ENCODE results near the gene SERTAD3.
"Not testable (repeated sequence)": the region's sequence is repeated elsewhere in the genome, so short reads cannot be mapped to it uniquely, and the experiment has no call there.

Gene SERTAD3

GRCh38 chr19:40486017-40486416, 41.9 kb upstream of the SERTAD3 start:
- H3K4me3 ChIP-seq (ENCODE audit: low read length), result no peak overlapping the region
- H3K9me2 ChIP-seq (replicated peaks; ENCODE audit: insufficient read depth, low read length), result no peaks in the 10 kb centered on the region
- no peaks in the 10 kb centered on the region for H3F3A ChIP-seq (ENCODE audit: insufficient read depth, low read length)
- no peak overlapping the region for H3K27ac ChIP-seq (ENCODE audit: low read length)
- DNase-seq, result no peak
- no peak overlapping the region for H2AFZ ChIP-seq (ENCODE audit: low read length)
- no peaks in the 10 kb centered on the region for H3K79me2 ChIP-seq (ENCODE audit: low read length)
- H4K20me1 ChIP-seq (ENCODE audit: insufficient read depth, low read length), result no peaks in the 10 kb centered on the region
- peaks cover 35% of the 10 kb centered on the region for H3K27me3 ChIP-seq (replicated peaks; ENCODE audit: insufficient read depth, low read length)
- H3K36me3 ChIP-seq (replicated peaks; ENCODE audit: insufficient read depth, low read length), result no peaks in the 10 kb centered on the region
- H3K4me1 ChIP-seq (ENCODE audit: low read length), result no peaks in the 10 kb centered on the region
- no peak overlapping the region for H3K9ac ChIP-seq (ENCODE audit: low read length)
- H3K4me2 ChIP-seq (ENCODE audit: low read depth, low read length), result no peak overlapping the region
- H3K9me3 ChIP-seq (replicated peaks; ENCODE audit: insufficient read depth, low read length), result no peaks in the 10 kb centered on the region
- TF ChIP-seq, protein P1, sequence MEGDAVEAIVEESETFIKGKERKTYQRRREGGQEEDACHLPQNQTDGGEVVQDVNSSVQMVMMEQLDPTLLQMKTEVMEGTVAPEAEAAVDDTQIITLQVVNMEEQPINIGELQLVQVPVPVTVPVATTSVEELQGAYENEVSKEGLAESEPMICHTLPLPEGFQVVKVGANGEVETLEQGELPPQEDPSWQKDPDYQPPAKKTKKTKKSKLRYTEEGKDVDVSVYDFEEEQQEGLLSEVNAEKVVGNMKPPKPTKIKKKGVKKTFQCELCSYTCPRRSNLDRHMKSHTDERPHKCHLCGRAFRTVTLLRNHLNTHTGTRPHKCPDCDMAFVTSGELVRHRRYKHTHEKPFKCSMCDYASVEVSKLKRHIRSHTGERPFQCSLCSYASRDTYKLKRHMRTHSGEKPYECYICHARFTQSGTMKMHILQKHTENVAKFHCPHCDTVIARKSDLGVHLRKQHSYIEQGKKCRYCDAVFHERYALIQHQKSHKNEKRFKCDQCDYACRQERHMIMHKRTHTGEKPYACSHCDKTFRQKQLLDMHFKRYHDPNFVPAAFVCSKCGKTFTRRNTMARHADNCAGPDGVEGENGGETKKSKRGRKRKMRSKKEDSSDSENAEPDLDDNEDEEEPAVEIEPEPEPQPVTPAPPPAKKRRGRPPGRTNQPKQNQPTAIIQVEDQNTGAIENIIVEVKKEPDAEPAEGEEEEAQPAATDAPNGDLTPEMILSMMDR (IDR thresholded peaks at IDR 0.05; ENCODE audit: low read length), result no peak
- TF ChIP-seq EZH2phosphoT487 (IDR thresholded peaks at IDR 0.05; ENCODE audit: low read length), result no peak

DNA sequence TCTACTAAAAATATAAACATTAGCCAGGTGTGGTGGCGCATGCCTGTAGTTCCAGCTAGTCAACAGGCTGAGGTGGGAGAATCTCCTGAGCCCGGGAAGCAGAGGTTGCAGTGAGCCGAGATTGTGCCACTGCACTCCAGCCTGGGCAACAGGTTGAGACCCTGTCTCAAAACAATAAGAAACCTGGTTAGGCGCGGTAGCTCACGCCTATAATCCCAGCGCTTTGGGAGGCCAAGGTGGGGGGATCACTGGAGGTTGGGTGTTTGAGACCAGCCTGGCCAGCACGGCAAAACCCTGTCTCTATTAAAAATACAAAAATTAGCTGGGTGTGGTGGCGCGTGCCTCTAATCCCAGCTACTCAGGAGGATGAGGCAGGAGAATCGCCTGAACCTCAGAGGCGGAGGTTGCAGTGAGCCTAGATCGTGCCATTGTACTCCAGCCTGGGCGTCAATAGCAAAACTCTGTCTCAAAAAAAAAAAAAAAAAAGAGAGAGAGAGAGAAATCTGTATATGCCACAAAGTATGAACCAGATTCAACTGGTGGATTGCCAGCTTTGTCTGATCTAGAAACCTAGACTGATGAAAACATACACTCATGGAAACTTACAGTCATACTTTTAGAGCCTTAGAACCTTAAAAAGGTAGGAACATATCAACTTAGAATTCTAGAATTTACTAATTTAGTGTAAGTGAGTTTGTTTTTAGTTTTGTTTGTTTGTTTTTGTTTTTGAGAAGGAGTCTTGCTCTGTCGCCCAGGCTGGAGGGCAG, 31.9 kb upstream of the SERTAD3 start:
- H3K9ac ChIP-seq (ENCODE audit: low read length); H3F3A ChIP-seq (ENCODE audit: insufficient read depth, low read length); H3K27me3 ChIP-seq (replicated peaks; ENCODE audit: insufficient read depth, low read length); H3K4me1 ChIP-seq (ENCODE audit: low read length); H3K27ac ChIP-seq (ENCODE audit: low read length); DNase-seq; H2AFZ ChIP-seq (ENCODE audit: low read length); H3K4me2 ChIP-seq (ENCODE audit: low read depth, low read length); H3K9me3 ChIP-seq (replicated peaks; ENCODE audit: insufficient read depth, low read length); H3K4me3 ChIP-seq (ENCODE audit: low read length); H4K20me1 ChIP-seq (ENCODE audit: insufficient read depth, low read length); H3K36me3 ChIP-seq (replicated peaks; ENCODE audit: insufficient read depth, low read length); H3K9me2 ChIP-seq (replicated peaks; ENCODE audit: insufficient read depth, low read length); H3K79me2 ChIP-seq (ENCODE audit: low read length): not testable (repeated sequence)

- TF ChIP-seq EZH2phosphoT487 (IDR thresholded peaks at IDR 0.05; ENCODE audit: low read length) (no peak), EZH2 (optimal IDR thresholded peaks at IDR 0.05; ENCODE audit: low read depth, low read length) (no peak)
- TF ChIP-seq, protein P1 (IDR thresholded peaks at IDR 0.05; ENCODE audit: low read length), result no peak
- Histone ChIP-seq H3K9me3 (replicated peaks; ENCODE audit: insufficient read depth, low read length) (no peaks in the 10 kb centered on the region), H3K27ac (ENCODE audit: low read length) (no peak overlapping the region)
Measured at GRCh38 chr19:40474737-40475136, 30.6 kb upstream of the SERTAD3 start.

GRCh38 chr19:40472516-40472915, 28.4 kb upstream of the SERTAD3 start:
- H4K20me1 ChIP-seq (ENCODE audit: insufficient read depth, low read length), result no peaks in the 10 kb centered on the region
- H3K36me3 ChIP-seq (replicated peaks; ENCODE audit: insufficient read depth, low read length), result no peaks in the 10 kb centered on the region
- DNase-seq, result no peak
- no peaks in the 10 kb centered on the region for H3K9me2 ChIP-seq (replicated peaks; ENCODE audit: insufficient read depth, low read length)
- no peak overlapping the region for H3K27ac ChIP-seq (ENCODE audit: low read length)
- no peaks in the 10 kb centered on the region for H3F3A ChIP-seq (ENCODE audit: insufficient read depth, low read length)
- H3K27me3 ChIP-seq (replicated peaks; ENCODE audit: insufficient read depth, low read length), result peaks cover 6% of the 10 kb centered on the region
- no peaks in the 10 kb centered on the region for H3K9me3 ChIP-seq (replicated peaks; ENCODE audit: insufficient read depth, low read length)
- H3K9ac ChIP-seq (ENCODE audit: low read length), result no peak overlapping the region
- no peaks in the 10 kb centered on the region for H3K79me2 ChIP-seq (ENCODE audit: low read length)
- H2AFZ ChIP-seq (ENCODE audit: low read length), result no peak overlapping the region
- TF ChIP-seq EZH2phosphoT487 (IDR thresholded peaks at IDR 0.05; ENCODE audit: low read length), result no peak
- TF ChIP-seq EZH2 (optimal IDR thresholded peaks at IDR 0.05; ENCODE audit: low read depth, low read length), result no peak
- TF ChIP-seq, protein P1 (IDR thresholded peaks at IDR 0.05; ENCODE audit: low read length), result no peak
- no peaks in the 10 kb centered on the region for H3K4me1 ChIP-seq (ENCODE audit: low read length)
- no peak overlapping the region for H3K4me3 ChIP-seq (ENCODE audit: low read length)
- H3K4me2 ChIP-seq (ENCODE audit: low read depth, low read length), result no peak overlapping the region

More at GRCh38 chr19:40474737-40475136, 30.6 kb upstream of the SERTAD3 start:
- Histone ChIP-seq H3K27me3 (replicated peaks; ENCODE audit: insufficient read depth, low read length) (0 out of 2 replicates have a peak, but pooled peaks cover 3% of the 10 kb centered on the region), H3K9ac (ENCODE audit: low read length) (no peak overlapping the region), H2AFZ (ENCODE audit: low read length) (no peak overlapping the region), H3K79me2 (ENCODE audit: low read length) (no peaks in the 10 kb centered on the region), H3K4me2 (ENCODE audit: low read depth, low read length) (no peak overlapping the region), H4K20me1 (ENCODE audit: insufficient read depth, low read length) (no peaks in the 10 kb centered on the region), H3K9me2 (replicated peaks; ENCODE audit: insufficient read depth, low read length) (no peaks in the 10 kb centered on the region), H3K4me3 (ENCODE audit: low read length) (no peak overlapping the region), H3K4me1 (ENCODE audit: low read length) (no peaks in the 10 kb centered on the region), H3K36me3 (replicated peaks; ENCODE audit: insufficient read depth, low read length) (no peaks in the 10 kb centered on the region), H3F3A (ENCODE audit: insufficient read depth, low read length) (no peaks in the 10 kb centered on the region)
- no peak for DNase-seq

All from MM.1S (cell line).